ENCODE data around the gene BMPR1B.

The BMPR1B gene

DNA sequence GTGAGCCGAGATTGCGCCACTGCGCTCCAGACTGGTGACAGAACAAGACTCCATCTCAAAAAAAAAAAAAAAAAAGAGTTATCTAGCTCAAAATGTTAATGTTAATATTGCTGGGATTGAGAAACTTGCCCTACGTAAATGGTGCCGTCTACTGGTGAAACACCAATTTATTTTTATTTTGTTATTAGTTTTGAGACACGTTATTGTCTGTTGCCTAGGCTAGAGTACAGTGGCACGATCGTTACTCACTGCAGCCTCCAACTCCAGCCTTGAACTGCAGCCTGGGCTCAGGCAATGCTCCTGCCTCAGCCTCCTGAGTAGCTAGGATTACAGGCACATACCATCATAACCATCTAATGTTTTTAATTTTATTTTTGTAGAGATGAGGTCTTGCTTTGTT is 262.8 kb downstream of the BMPR1B start:
- Histone ChIP-seq H3K4me2 (ENCODE audit: low read length) (no peak overlapping the region), H3K36me3 (ENCODE audit: control insufficient read depth in 1 of 2, insufficient read depth in 2 of 2, low read length in 2 of 2) (no peaks in the 10 kb centered on the region), H4K12ac (ENCODE audit: low read depth, low read length) (no peak overlapping the region), H3K4me1 (ENCODE audit: control insufficient read depth in 1 of 2, insufficient read depth in 2 of 2, low read length in 2 of 2) (no peaks in the 10 kb centered on the region), H2BK120ac (ENCODE audit: insufficient read depth, low read length, poor library complexity) (no peak overlapping the region), H2AFZ (ENCODE audit: insufficient read depth, low read length, poor library complexity) (no peak overlapping the region), H3K14ac (ENCODE audit: low read length) (no peak overlapping the region), H2AK5ac (ENCODE audit: low read length) (no peak overlapping the region), H3K23ac (ENCODE audit: low read length) (no peak overlapping the region), H3K79me2 (ENCODE audit: control insufficient read depth, insufficient read depth, low read length, poor library complexity) (no peaks in the 10 kb centered on the region), H3K18ac (ENCODE audit: low read length) (no peak overlapping the region), H3K9me3 (ENCODE audit: insufficient read depth, low read depth, low read length) (peaks cover 2% of the 10 kb centered on the region), H2BK5ac (ENCODE audit: low read depth, low read length, poor library complexity) (no peak overlapping the region), H3K27ac (ENCODE audit: low read depth, low read length) (no peak overlapping the region), H4K8ac (ENCODE audit: low read depth, low read length) (no peak overlapping the region), H4K91ac (ENCODE audit: low read depth, low read length) (no peak overlapping the region), H3K27me3 (ENCODE audit: insufficient read depth, low read length) (no peaks in the 10 kb centered on the region), H3K9ac (ENCODE audit: low read length) (no peak overlapping the region), H3K4me3 (ENCODE audit: low read depth, low read length) (no peak overlapping the region), H2BK12ac (ENCODE audit: low read length) (no peak overlapping the region), H3K4ac (ENCODE audit: low read depth, low read length) (no peak overlapping the region), H3K79me1 (ENCODE audit: low read length) (no peaks in the 10 kb centered on the region)
- peak; percentile 46 to 57 for DNase-seq
- no CpG with 5 or more reads among the region's 8 CpGs for WGBS (ENCODE audit: extremely low coverage, insufficient coverage, insufficient read length)

DNA sequence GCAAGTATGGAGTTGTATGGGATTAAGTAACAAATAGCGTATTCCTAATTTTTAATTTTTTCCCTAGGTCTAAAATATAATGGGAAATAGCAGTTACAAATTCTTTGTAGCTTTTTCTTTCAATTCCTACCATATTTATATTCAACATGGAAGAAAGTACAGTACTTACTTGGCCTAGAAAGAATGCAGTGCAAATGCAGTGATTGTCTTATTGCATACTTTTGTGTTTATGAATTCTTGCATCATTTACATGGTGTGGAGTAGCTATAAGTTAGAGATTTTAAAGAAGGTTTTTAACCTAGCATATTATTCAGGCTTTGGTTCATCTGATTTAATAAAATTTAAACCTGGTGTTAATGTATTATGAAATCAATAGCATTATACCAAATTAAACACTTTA is 263.3 kb downstream of the BMPR1B start:
- Histone ChIP-seq H3K4me2 (ENCODE audit: low read length) (no peak overlapping the region), H3K9ac (ENCODE audit: low read length) (no peak overlapping the region), H2AK5ac (ENCODE audit: low read length) (no peak overlapping the region), H4K91ac (ENCODE audit: low read depth, low read length) (no peak overlapping the region), H3K23ac (ENCODE audit: low read length) (no peak overlapping the region), H3K4me3 (ENCODE audit: low read depth, low read length) (no peak overlapping the region), H2BK5ac (ENCODE audit: low read depth, low read length, poor library complexity) (no peak overlapping the region), H3K79me1 (ENCODE audit: low read length) (no peaks in the 10 kb centered on the region), H3K36me3 (ENCODE audit: control insufficient read depth in 1 of 2, insufficient read depth in 2 of 2, low read length in 2 of 2) (no peaks in the 10 kb centered on the region), H3K27ac (ENCODE audit: low read depth, low read length) (no peak overlapping the region), H3K18ac (ENCODE audit: low read length) (no peak overlapping the region), H3K14ac (ENCODE audit: low read length) (no peak overlapping the region), H3K9me3 (ENCODE audit: insufficient read depth, low read depth, low read length) (peaks cover 2% of the 10 kb centered on the region), H3K27me3 (ENCODE audit: insufficient read depth, low read length) (no peaks in the 10 kb centered on the region), H2BK120ac (ENCODE audit: insufficient read depth, low read length, poor library complexity) (no peak overlapping the region), H3K79me2 (ENCODE audit: control insufficient read depth, insufficient read depth, low read length, poor library complexity) (no peaks in the 10 kb centered on the region), H4K12ac (ENCODE audit: low read depth, low read length) (no peak overlapping the region), H2BK12ac (ENCODE audit: low read length) (no peak overlapping the region), H3K4me1 (ENCODE audit: control insufficient read depth in 1 of 2, insufficient read depth in 2 of 2, low read length in 2 of 2) (no peaks in the 10 kb centered on the region), H2AFZ (ENCODE audit: insufficient read depth, low read length, poor library complexity) (no peak overlapping the region), H3K4ac (ENCODE audit: low read depth, low read length) (no peak overlapping the region), H4K8ac (ENCODE audit: low read depth, low read length) (no peak overlapping the region)
- no CpG with 5 or more reads among the region's 1 CpG for WGBS (ENCODE audit: extremely low coverage, insufficient coverage, insufficient read length)
- DNase-seq: peak in 1 of 2 donors; percentile 75

- no peak overlapping the region for H3K9ac ChIP-seq (ENCODE audit: low read length)
- no peak overlapping the region for H3K18ac ChIP-seq (ENCODE audit: low read length)
- H3K27me3 ChIP-seq (ENCODE audit: insufficient read depth, low read length): no peaks in the 10 kb centered on the region
- H4K12ac ChIP-seq (ENCODE audit: low read depth, low read length): no peak overlapping the region
- WGBS (ENCODE audit: extremely low coverage, insufficient coverage, insufficient read length): no CpG with 5 or more reads among the region's 5 CpGs
- H2BK5ac ChIP-seq (ENCODE audit: low read depth, low read length, poor library complexity): no peak overlapping the region
- H3K79me1 ChIP-seq (ENCODE audit: low read length): no peaks in the 10 kb centered on the region
- H2AK5ac ChIP-seq (ENCODE audit: low read length): no peak overlapping the region
- no peak overlapping the region for H3K4ac ChIP-seq (ENCODE audit: low read depth, low read length)
- no peak overlapping the region for H3K27ac ChIP-seq (ENCODE audit: low read depth, low read length)
- H3K36me3 ChIP-seq (ENCODE audit: control insufficient read depth in 1 of 2, insufficient read depth in 2 of 2, low read length in 2 of 2): no peaks in the 10 kb centered on the region
- H2AFZ ChIP-seq (ENCODE audit: insufficient read depth, low read length, poor library complexity): no peak overlapping the region
- H3K9me3 ChIP-seq (ENCODE audit: insufficient read depth, low read depth, low read length): peaks cover 2% of the 10 kb centered on the region
- H3K4me3 ChIP-seq (ENCODE audit: low read depth, low read length): no peak overlapping the region
- H4K8ac ChIP-seq (ENCODE audit: low read depth, low read length): no peak overlapping the region
- no peak overlapping the region for H3K4me2 ChIP-seq (ENCODE audit: low read length)
- no peak overlapping the region for H3K23ac ChIP-seq (ENCODE audit: low read length)
- no peak overlapping the region for H2BK120ac ChIP-seq (ENCODE audit: insufficient read depth, low read length, poor library complexity)
- H3K79me2 ChIP-seq (ENCODE audit: control insufficient read depth, insufficient read depth, low read length, poor library complexity): no peaks in the 10 kb centered on the region
- no peak for DNase-seq
- no peak overlapping the region for H2BK12ac ChIP-seq (ENCODE audit: low read length)
- no peak overlapping the region for H3K14ac ChIP-seq (ENCODE audit: low read length)
- no peaks in the 10 kb centered on the region for H3K4me1 ChIP-seq (ENCODE audit: control insufficient read depth in 1 of 2, insufficient read depth in 2 of 2, low read length in 2 of 2)
- H4K91ac ChIP-seq (ENCODE audit: low read depth, low read length): no peak overlapping the region
These were observed 265.4 kb downstream of the BMPR1B start for GRCh38 chr4:95023110-95023509.

DNA sequence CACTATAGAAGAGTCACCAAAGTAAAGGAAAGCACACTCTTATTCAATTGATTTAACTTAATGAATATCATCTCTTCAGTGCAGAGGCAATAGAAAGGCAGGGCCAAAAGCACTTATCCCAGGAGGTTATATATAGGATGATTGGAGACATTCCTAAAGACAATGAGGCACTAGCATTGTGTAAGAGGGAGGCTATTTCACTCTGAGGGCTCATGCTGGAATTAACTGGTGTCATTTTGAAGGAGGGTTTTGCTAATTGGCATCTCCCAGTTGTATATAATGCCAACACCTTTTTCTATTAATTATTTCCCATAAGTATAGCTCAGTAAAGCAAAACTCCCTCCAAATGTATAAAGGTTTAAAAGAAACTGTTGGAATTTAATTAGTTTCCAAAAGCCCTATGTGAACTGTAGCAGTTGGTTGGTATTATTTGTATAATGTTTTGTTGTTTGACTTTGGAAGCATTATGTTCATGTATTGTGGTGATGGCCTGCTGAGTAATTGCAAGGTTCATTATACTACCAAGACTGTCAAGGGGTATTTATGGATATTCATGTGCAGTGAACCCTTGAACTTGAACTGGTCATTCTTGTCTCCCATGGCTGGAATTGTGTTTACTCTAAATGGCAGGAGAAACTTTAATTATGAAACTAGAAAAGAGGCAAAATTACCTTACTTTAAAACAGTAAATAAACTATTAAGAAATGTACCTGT is 270.3 kb downstream of the BMPR1B start:
- no peak overlapping the region for H3K4me3 ChIP-seq (ENCODE audit: low read depth, low read length)
- H3K9me3 ChIP-seq (ENCODE audit: insufficient read depth, low read depth, low read length): no peaks in the 10 kb centered on the region
- no peak overlapping the region for H3K14ac ChIP-seq (ENCODE audit: low read length)
- no peak overlapping the region for H2BK5ac ChIP-seq (ENCODE audit: low read depth, low read length, poor library complexity)
- no peak overlapping the region for H3K4ac ChIP-seq (ENCODE audit: low read depth, low read length)
- no peak overlapping the region for H2BK12ac ChIP-seq (ENCODE audit: low read length)
- no peak overlapping the region for H2BK120ac ChIP-seq (ENCODE audit: insufficient read depth, low read length, poor library complexity)
- no peaks in the 10 kb centered on the region for H3K4me1 ChIP-seq (ENCODE audit: control insufficient read depth in 1 of 2, insufficient read depth in 2 of 2, low read length in 2 of 2)
- H3K4me2 ChIP-seq (ENCODE audit: low read length): no peak overlapping the region
- H2AK5ac ChIP-seq (ENCODE audit: low read length): no peak overlapping the region
- no peak overlapping the region for H3K18ac ChIP-seq (ENCODE audit: low read length)
- no peaks in the 10 kb centered on the region for H3K27me3 ChIP-seq (ENCODE audit: insufficient read depth, low read length)
- H3K36me3 ChIP-seq (ENCODE audit: control insufficient read depth in 1 of 2, insufficient read depth in 2 of 2, low read length in 2 of 2): no peaks in the 10 kb centered on the region
- no peak overlapping the region for H2AFZ ChIP-seq (ENCODE audit: insufficient read depth, low read length, poor library complexity)
- no peaks in the 10 kb centered on the region for H3K79me2 ChIP-seq (ENCODE audit: control insufficient read depth, insufficient read depth, low read length, poor library complexity)
- no peak overlapping the region for H4K12ac ChIP-seq (ENCODE audit: low read depth, low read length)
- DNase-seq: no peak
- no peak overlapping the region for H4K91ac ChIP-seq (ENCODE audit: low read depth, low read length)
- no peak overlapping the region for H3K27ac ChIP-seq (ENCODE audit: low read depth, low read length)
- H3K79me1 ChIP-seq (ENCODE audit: low read length): no peaks in the 10 kb centered on the region
- no peak overlapping the region for H3K9ac ChIP-seq (ENCODE audit: low read length)
- no peak overlapping the region for H3K23ac ChIP-seq (ENCODE audit: low read length)
- H4K8ac ChIP-seq (ENCODE audit: low read depth, low read length): no peak overlapping the region

Measured in trophoblast cell (in vitro differentiated cells and primary cell).